ENCODE data around the gene ZNF574. TPM values are rescaled to one million over a fixed set of nuclear protein-coding genes. Genes with fewer than 3 reads are reported as not detected.

ZNF574 gene
- total and polyA plus RNA-seq, 12 donors = 2.7 to 16.9 (median 11.4) TPM

DNA sequence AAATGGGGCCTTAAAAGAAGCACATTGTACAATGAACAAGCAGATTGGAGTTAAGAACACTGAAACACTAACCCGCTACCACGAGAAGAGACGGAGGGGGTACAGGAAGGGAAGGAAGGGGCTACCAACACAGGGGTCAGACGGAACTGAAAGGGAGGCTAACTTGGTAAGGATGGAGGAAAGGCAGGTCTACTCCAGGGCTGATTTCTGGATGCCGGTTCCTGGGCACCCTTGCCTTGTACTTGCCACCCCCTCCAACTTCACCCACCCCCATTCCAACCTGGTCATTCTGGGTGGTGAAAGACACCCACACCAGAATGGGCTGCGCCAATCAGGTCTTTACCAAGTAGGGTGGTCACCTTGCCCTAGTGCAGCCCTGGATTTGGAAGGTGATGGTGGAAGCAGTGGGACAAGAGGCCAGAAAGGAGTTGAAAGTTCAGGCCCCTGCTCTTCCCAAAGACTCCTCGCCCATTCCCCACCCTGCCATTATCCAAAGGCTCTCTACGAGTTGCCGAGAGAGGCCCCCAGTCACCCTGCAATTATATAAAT is 10.3 kb downstream of the ZNF574 start:
- 80 to 92% (median 85%) methylated on average over 9 of the region's 9 CpGs for WGBS, 4 donors
- Histone ChIP-seq H3K4me3 (no peak overlapping the region), H3K27ac (no peak overlapping the region), H3K9me3 (replicated peaks in 1 of 3) (no peaks in the 10 kb centered on the region), H3K36me3 (replicated peaks in 1 of 2) (peaks cover 0 to under 1% of the 10 kb centered on the region in 2 donors), H3K27me3 (no peaks in the 10 kb centered on the region), H3K4me1 (replicated peaks in 1 of 2) (peaks cover 0 to 6% of the 10 kb centered on the region in 2 donors)
- intact Hi-C loops (cut with DNase I) = no loop called here
- no peak for DNase-seq
- TF ChIP-seq POLR2A (IDR thresholded peaks at IDR 0.05) (no peak), CTCF (IDR thresholded peaks at IDR 0.05) (no peak)

GRCh38 chr19:42086770-42087550 is 11.0 kb downstream of the ZNF574 start:
- intact Hi-C loops (cut with DNase I) = no loop called here

DNA sequence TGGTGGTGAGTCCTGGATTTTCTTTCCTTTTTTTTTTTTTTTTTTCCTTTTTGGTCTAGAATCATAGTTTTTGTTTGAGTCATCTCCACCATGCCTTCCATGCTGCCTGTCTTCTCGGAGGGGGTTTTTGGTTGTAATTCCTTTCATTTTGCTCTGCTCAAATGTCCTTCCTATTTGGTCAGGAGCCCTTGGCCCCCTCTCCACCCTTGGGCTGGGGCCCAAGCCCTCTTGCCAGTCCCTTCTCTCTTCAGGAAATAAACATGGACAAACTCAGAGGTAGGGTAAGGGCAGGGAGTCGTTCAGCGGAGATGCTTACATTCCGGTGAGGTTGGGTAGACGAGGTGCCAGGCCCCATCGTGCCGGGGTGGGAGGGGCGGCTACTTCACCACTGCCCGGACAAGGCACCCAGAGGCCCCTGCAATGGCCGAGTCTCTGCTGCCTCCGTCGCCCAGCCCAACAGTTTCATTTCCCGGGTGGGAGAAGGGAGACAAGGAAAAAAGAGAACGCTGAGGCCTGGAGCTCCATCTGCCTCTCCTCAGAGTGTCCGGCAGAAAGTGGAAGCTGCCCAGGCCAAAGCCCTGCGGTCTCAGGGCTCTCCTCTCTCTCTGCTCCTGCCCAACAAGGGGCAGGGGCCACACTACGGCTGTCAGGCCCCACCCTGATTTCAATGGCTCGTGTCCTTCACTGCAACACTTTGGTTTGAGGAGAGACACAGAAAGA is 12.7 kb downstream of the ZNF574 start:
- no peak overlapping the region for H3K27ac ChIP-seq
- no peaks in the 10 kb centered on the region for H3K27me3 ChIP-seq
- H3K4me1 ChIP-seq (replicated peaks in 1 of 2) = no peaks in the 10 kb centered on the region
- no peak for DNase-seq
- 63 to 75% (median 73%) methylated on average over 13 to 18 of the region's 18 CpGs for WGBS, 4 donors
- TF ChIP-seq POLR2A (IDR thresholded peaks at IDR 0.05) = no peak
- TF ChIP-seq CTCF (IDR thresholded peaks at IDR 0.05) = no peak
- intact Hi-C loops (cut with DNase I) = no loop called here
- H3K4me3 ChIP-seq = no peak overlapping the region
- H3K9me3 ChIP-seq (replicated peaks in 1 of 3) = no peaks in the 10 kb centered on the region
- no peaks in the 10 kb centered on the region for H3K36me3 ChIP-seq (replicated peaks in 1 of 2)

More at GRCh38 chr19:42086770-42087550, 11.0 kb downstream of the ZNF574 start:
- Histone ChIP-seq H3K4me3 (no peak overlapping the region), H3K9me3 (replicated peaks in 1 of 3) (no peaks in the 10 kb centered on the region), H3K27ac (no peak overlapping the region), H3K27me3 (no peaks in the 10 kb centered on the region), H3K36me3 (replicated peaks in 1 of 2) (no peaks in the 10 kb centered on the region), H3K4me1 (replicated peaks in 1 of 2) (peaks cover 0 to under 1% of the 10 kb centered on the region in 2 donors)
- no peak for TF ChIP-seq POLR2A (IDR thresholded peaks at IDR 0.05)
- no peak for DNase-seq
- 82 to 87% (median 85%) methylated on average over 11 of the region's 11 CpGs for WGBS, 4 donors

GRCh38 chr19:42089191-42089750 is 13.3 kb downstream of the ZNF574 start:
- TF ChIP-seq POLR2A (IDR thresholded peaks at IDR 0.05) = no peak
- intact Hi-C loops (cut with DNase I) = no loop called here
- DNase-seq = no peak
- Histone ChIP-seq H3K27ac (no peak overlapping the region), H3K27me3 (no peaks in the 10 kb centered on the region), H3K4me1 (replicated peaks in 1 of 2) (no peaks in the 10 kb centered on the region), H3K4me3 (no peak overlapping the region), H3K9me3 (replicated peaks in 1 of 3) (no peaks in the 10 kb centered on the region), H3K36me3 (replicated peaks in 1 of 2) (no peaks in the 10 kb centered on the region)
- WGBS, 4 donors = 80 to 84% (median 81%) methylated on average over 13 of the region's 13 CpGs

DNA sequence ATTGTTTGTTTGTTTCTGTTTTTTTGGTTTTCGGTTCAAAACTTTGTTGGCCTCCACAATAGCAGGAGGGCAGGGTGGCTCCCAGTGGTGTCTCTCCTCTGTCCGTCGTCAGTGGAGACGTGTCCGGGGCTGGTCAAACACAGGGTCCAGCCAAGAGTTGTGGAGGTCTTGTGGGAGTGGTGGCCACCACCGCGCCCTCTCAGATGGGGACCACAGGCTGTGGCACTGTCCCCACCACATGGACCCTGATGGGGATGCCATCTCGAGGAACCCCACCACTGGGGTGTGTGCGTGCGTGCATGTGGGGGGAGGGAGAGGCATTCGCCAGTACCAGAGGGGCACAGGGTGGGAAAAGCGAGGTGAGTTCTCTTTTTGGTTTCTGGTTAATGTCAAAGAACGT is 13.8 kb downstream of the ZNF574 start:
- Histone ChIP-seq H3K4me3 (no peak overlapping the region), H3K36me3 (replicated peaks in 1 of 2) (no peaks in the 10 kb centered on the region), H3K27ac (no peak overlapping the region), H3K27me3 (no peaks in the 10 kb centered on the region), H3K9me3 (replicated peaks in 1 of 3) (no peaks in the 10 kb centered on the region), H3K4me1 (replicated peaks in 1 of 2) (no peaks in the 10 kb centered on the region)
- intact Hi-C loops (cut with DNase I) = no loop called here
- TF ChIP-seq CTCF (IDR thresholded peaks at IDR 0.05) (no peak), POLR2A (IDR thresholded peaks at IDR 0.05) (no peak)
- 83 to 93% (median 87%) methylated on average over 11 to 13 of the region's 13 CpGs for WGBS, 4 donors
- no peak for DNase-seq

All from adrenal gland (tissue), 12 donors.